Measurements from ENCODE around the gene COX19.

COX19 gene

GRCh38 chr7:932651-932975, 42.7 kb downstream of the COX19 start:
- no peaks in the 10 kb centered on the region for H3K27me3 ChIP-seq (ENCODE audit: insufficient read depth, poor library complexity, severe bottlenecking)
- TF ChIP-seq REST (IDR thresholded peaks at IDR 0.05; ENCODE audit: insufficient replicate concordance, low read depth) (no peak), SPI1 (IDR thresholded peaks at IDR 0.05; ENCODE audit: borderline replicate concordance, low read depth) (no peak), POLR2AphosphoS5 (IDR thresholded peaks at IDR 0.05; ENCODE audit: low read depth) (no peak), GABPA (IDR thresholded peaks at IDR 0.05; ENCODE audit: low read depth) (no peak), CTCF (IDR thresholded peaks at IDR 0.05; ENCODE audit: insufficient read depth, low read length) (no peak)
- no peak for DNase-seq (ENCODE audit: low read depth in 1 of 2, low spot score in 1 of 2)
- no peak overlapping the region for H3K27ac ChIP-seq (replicated peaks)
- no peak overlapping the region for H3K4me3 ChIP-seq (replicated peaks; ENCODE audit: insufficient read depth, low read length)

- TF ChIP-seq CTCF (IDR thresholded peaks at IDR 0.05; ENCODE audit: insufficient read depth, low read length) (no peak), REST (IDR thresholded peaks at IDR 0.05; ENCODE audit: insufficient replicate concordance, low read depth) (no peak), GABPA (IDR thresholded peaks at IDR 0.05; ENCODE audit: low read depth) (no peak), POLR2AphosphoS5 (IDR thresholded peaks at IDR 0.05; ENCODE audit: low read depth) (no peak), SPI1 (IDR thresholded peaks at IDR 0.05; ENCODE audit: borderline replicate concordance, low read depth) (no peak)
- Histone ChIP-seq H3K27me3 (ENCODE audit: insufficient read depth, poor library complexity, severe bottlenecking) (no peaks in the 10 kb centered on the region), H3K4me3 (replicated peaks; ENCODE audit: insufficient read depth, low read length) (no peak overlapping the region), H3K27ac (replicated peaks) (peak overlapping the region; percentile 46)
- DNase-seq (ENCODE audit: low read depth in 1 of 2, low spot score in 1 of 2) = no peak
Measured at GRCh38 chr7:931871-932650, 43.3 kb downstream of the COX19 start.

GRCh38 chr7:930975-931758, 44.2 kb downstream of the COX19 start:
- no peak overlapping the region for H3K4me3 ChIP-seq (replicated peaks; ENCODE audit: insufficient read depth, low read length)
- H3K27me3 ChIP-seq (ENCODE audit: insufficient read depth, poor library complexity, severe bottlenecking) = no peaks in the 10 kb centered on the region
- no peak for TF ChIP-seq REST (IDR thresholded peaks at IDR 0.05; ENCODE audit: insufficient replicate concordance, low read depth)
- TF ChIP-seq CTCF (IDR thresholded peaks at IDR 0.05; ENCODE audit: insufficient read depth, low read length) = no peak
- TF ChIP-seq SPI1 (IDR thresholded peaks at IDR 0.05; ENCODE audit: borderline replicate concordance, low read depth) = peak; percentile 50; the same call in 1 of the 2 replicates
- DNase-seq (ENCODE audit: low read depth in 1 of 2, low spot score in 1 of 2) = peak; percentile 77 to 85
- peak overlapping the region; percentile 46 for H3K27ac ChIP-seq (replicated peaks)
